GM12872 (cell line): Measurements from ENCODE around the gene NUDT14.

ENCODE experiments used
- TF ChIP-seq, protein P1 (sequence below): IDR thresholded peaks from 3 replicates; pipeline ENCODE4 v1.5.1; 2011; ENCODE audit warnings: low read depth, mild to moderate bottlenecking, low read length, moderate library complexity; ENCODE audit not compliant: insufficient read depth

NUDT14 gene

DNA sequence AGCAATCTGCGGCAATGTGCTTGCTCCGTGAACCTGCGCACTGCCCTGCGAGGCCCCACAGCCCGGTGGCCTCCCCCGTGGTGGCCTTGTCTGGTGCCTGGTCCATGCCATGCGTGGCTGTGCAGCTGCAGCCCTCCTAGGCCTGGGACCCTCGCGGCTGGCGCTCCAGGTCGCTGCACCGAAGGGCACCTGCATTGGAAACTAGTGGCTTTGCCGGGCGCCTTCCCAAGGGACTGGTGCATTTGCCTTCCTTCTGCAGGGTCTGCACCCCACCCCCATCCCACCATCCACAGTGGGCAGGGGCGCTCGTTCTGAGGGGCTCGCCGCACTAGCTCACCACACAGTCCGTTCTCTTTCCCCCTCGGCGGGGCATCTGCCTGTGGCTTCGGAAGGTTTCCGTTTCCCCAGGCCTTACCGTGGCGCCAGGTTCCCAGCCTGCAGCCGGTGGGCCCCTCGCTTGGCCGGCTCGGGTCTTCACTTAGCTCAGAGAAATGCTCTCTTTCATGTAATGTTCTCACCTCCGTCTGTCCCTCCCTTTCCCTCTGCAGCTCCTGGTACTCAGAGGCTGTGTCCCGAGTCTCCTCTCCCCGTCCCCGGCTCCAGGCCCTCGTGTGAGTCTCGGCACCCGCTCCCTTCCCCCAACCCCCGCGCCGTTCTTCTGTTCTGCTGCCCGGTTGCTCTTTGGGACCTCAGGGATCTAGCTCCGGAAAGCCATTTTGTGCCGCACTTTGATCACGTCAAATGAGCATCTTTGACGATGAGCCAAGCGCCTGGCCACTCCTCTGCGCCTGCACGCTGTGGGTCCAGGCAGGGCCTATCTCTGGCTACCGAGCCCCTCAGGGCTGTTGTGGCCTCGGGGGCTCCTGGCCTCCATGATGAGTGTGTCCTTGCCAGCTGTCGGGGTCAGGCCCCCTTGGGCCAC is 44.5 kb downstream of the NUDT14 start:
- TF ChIP-seq, protein P1, sequence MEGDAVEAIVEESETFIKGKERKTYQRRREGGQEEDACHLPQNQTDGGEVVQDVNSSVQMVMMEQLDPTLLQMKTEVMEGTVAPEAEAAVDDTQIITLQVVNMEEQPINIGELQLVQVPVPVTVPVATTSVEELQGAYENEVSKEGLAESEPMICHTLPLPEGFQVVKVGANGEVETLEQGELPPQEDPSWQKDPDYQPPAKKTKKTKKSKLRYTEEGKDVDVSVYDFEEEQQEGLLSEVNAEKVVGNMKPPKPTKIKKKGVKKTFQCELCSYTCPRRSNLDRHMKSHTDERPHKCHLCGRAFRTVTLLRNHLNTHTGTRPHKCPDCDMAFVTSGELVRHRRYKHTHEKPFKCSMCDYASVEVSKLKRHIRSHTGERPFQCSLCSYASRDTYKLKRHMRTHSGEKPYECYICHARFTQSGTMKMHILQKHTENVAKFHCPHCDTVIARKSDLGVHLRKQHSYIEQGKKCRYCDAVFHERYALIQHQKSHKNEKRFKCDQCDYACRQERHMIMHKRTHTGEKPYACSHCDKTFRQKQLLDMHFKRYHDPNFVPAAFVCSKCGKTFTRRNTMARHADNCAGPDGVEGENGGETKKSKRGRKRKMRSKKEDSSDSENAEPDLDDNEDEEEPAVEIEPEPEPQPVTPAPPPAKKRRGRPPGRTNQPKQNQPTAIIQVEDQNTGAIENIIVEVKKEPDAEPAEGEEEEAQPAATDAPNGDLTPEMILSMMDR: no peak

DNA sequence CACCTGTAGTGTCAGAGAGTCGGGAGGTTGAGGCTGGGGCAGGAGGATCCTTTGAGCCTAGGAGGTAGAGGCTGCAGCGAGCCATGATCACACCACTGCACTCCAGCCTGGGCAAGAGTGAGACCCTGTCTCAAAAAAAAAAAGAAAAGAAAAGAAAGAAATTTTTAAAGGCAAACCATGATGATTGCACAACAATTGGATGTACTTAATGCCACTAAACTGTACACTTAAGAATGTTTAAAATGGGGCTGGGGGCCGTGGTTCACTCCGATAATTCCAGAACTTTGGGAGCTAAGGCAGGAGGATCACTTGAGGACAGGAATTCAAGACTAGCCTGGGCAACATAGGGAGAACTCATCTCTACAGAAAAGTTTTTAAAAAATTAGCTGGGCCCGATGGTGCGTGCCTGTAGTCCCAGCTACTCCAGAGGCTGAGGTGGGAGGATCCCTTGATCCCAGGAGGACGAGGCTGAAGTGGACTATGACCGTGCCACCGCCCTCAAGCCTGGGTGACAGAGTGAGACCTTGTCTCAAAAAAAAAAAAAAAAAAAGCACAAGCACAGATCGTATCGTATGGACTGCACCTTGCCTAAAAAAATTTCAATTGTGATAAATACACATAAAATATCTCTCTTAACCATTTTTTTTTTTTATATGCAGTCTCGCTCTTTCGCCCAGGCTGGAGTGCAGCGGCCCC is 45.3 kb downstream of the NUDT14 start:
- TF ChIP-seq, protein P1: no peak

DNA sequence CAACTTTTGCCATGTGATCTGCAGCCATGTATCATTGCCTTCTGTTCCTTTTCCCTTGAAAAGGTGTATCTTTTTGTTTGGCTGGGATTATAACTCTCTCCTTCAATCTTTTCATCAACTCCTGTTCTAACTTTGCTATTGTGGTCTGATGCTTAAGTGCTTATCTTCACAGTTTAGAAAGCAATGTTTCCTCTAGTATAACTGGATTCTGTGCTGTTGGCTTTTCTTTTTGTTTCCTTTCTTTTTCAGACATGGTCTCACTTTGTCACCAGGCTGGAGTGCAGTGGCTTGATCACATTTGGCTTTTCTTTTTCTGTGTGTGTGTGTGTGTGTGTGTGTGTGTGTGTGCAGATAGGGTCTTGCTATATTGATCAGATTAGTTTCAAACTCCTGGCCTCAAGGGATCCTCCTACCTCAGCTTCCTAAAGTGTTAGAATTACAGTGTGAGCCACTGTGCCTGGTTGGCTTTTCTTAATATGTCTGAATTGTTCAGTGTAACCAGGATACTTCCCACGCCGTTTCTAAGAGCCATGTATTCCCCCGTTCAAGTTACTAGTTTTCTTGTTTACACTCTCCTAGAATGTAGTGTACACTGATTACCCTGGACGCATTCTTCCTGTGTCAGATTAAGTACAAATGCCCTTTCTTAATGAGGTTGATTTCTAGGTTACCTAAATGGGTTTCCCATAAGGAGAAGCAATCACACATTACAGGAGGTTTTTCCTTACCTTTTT is 48.0 kb downstream of the NUDT14 start:
- TF ChIP-seq, protein P1: no peak

DNA sequence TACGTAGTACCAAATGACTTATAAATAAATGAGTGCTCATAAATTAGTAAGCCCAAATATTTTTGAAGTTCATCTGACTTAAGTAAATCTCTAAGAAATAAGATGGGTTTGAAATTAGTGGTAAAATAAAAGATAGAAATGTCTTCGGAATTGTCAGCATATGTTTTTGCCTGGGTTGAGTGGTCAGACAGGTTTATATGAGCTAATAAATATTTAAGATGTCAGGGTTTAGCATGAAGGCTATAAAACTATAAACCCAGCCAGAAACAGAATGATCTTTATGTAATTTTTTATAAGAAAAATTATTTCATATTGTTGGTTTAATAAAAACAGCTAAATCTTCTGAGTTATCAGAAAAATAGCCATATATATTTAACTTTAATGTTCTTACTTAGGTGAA is 49.9 kb downstream of the NUDT14 start:
- TF ChIP-seq, protein P1: no peak

DNA sequence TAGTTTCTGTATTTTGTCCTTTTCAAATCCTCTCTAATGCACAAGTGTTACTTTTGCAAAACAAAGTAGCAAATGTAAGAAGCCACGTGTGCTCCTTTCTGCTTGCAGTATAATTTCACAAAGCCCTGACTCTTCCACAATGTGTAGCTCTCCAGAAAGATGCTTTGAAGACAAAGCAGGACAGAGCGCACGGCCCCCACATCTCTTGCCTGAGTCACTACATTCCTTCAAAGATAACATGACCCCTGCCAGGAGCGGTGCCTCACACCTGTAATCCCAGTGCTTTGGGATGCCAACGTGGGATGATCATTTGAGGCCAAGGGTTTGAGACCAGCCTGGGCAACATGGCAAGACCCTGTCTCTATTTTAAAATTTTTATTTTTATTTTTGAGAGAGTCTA is 53.1 kb downstream of the NUDT14 start:
- TF ChIP-seq, protein P1: no peak

DNA sequence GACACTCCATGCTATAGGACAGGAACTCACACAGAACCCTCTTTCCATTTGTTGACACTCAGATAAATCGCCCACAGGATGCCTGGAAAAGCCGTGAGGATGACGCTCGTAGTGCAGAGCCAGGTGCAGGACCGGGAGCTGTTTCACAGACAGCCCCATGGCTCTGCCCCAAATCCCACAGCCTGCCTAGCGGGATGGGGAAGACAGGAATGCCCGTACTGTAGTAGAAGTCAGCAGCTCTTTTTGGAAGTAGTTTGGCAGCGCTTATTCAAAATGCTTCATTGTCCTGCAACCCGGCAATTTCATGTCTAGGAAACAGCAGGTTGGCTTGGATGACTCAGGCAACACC is 54.2 kb downstream of the NUDT14 start:
- TF ChIP-seq, protein P1: no peak
